M059J (cell line): Measurements from ENCODE around the gene SLC16A1. TPM values are rescaled to one million over a fixed set of nuclear protein-coding genes. Genes with fewer than 3 reads are reported as not detected.

Source experiments
- DNase-seq: peaks from one replicate; pipeline ENCODE4 v3.0.0-alpha.2; 2012; ENCODE audit warnings: low read depth
- total RNA-seq: library from RNA; depleted of rRNA; stranded (reverse); fragments of >200 nt; shearing (Covaris generic); gene quantifications from 2 replicates; pipeline ENCODE4 v1.2.3, GENCODE V29; 2014; rRNA removed

SLC16A1 gene
- total RNA-seq, 1 experiment from 2014 or later: 116 TPM

- DNase-seq: peak; percentile 54
Measured at GRCh38 chr1:112882271-112882744, 73.7 kb downstream of the SLC16A1 start.

DNA sequence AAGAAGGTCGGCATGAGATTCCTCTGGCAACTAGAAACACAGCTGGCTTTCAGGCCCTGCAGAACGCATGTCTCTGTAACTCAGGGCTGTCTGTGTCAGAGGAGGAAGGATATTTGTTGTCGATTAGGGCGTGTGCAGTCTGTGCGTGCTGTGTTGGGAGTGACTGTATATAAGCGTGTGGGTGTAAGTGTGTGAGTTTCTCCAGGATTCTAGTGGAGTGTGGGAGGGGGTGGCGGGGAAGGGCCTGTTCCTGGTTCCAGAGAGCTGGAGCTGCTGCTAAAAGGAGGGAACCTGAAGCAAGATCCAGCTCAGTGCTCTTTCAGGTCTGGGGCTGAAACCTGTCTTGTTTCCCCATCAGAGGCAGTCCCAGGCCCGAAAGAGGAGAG is 74.3 kb downstream of the SLC16A1 start:
- DNase-seq: no peak

DNA sequence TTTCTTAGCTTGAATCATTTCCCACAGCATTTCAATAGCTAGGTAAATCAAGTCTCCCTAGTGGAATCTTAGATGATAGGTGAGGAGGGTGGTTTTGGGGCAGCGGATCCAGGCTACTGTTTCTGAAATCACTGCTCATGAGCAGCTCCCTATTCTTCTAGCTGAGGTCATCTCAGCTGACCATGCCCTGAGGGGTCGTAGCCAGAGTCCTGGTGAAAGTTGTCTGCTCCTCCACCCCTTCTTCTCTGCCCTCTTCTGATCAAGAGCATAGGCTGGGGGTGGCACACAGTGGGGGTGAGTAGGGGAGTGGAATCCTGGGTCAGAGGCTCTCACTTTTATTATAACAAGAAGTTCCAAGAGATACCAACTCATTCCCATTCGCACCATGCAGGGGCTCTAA is 76.2 kb downstream of the SLC16A1 start:
- no peak for DNase-seq

DNA sequence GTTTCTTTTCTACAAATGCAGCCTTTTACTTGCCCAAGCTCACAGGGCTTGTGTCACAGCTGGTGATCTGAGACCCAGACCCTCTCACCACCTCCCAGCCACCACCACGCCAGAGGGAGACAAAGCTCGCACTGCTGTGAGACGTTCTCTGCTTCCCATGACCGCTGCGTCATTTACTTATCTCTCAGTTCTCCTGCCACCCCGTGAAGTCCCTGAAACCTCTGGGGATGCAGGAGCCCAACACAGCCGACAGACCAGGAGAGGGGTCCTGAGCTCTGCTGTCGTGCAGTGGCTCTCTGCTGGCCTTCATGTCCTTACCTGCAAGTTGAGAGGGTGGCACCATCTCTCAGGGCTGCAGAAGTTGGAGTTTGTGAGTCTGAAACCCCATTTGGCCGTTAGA is 77.7 kb downstream of the SLC16A1 start:
- no peak for DNase-seq

GRCh38 chr1:112877750-112878149 is 78.2 kb downstream of the SLC16A1 start:
- DNase-seq: peak; percentile 68

GRCh38 chr1:112876315-112876714 is 79.7 kb downstream of the SLC16A1 start:
- no peak for DNase-seq

DNA sequence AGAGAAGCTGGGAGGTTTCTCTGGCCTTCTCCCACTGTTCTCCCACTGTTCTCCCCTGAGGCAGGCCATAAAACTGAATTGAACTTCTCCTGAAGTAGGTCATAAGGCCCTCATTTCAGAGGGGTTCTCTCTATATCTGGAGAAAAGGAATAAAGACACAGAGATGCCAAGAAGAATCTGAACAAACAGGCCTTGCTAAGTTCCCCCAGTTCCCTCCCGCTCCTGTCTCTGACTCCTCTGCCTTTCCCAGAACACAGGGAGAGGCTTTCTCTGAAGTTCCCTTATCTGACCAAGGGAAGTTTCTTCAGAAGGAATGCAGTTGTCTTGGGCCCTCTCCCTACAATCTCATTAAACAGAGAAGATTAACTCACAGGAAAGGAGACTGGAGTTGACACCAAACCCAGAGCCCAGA is 83.4 kb downstream of the SLC16A1 start:
- no peak for DNase-seq

GRCh38 chr1:112870887-112871646 is 84.9 kb downstream of the SLC16A1 start:
- DNase-seq: no peak

- DNase-seq: no peak
Measured at GRCh38 chr1:112869895-112870294, 86.1 kb downstream of the SLC16A1 start.

DNA sequence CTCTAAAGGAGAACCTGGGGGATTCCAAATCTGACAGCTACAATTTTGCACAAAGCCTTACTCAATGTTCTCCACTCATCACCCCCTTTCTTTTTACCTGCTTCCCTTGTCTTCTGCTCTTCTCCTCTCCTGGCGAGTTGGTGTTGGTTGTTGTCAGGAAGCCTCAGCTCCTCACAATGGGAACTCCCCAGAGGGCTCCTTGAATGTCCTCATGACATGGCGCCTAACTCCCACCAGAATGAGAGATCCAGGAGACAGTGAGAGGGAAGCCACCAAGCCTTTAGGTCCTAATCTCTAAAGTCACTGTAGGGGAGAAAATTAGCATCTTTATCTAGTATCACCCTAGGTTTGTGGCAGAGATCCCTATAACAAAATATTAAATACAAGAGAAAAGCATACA is 87.8 kb downstream of the SLC16A1 start:
- no peak for DNase-seq

- DNase-seq: no peak
Measured at GRCh38 chr1:112866981-112867380, 89.0 kb downstream of the SLC16A1 start.

GRCh38 chr1:112866151-112866550 is 89.8 kb downstream of the SLC16A1 start:
- peak; percentile 68 for DNase-seq

DNA sequence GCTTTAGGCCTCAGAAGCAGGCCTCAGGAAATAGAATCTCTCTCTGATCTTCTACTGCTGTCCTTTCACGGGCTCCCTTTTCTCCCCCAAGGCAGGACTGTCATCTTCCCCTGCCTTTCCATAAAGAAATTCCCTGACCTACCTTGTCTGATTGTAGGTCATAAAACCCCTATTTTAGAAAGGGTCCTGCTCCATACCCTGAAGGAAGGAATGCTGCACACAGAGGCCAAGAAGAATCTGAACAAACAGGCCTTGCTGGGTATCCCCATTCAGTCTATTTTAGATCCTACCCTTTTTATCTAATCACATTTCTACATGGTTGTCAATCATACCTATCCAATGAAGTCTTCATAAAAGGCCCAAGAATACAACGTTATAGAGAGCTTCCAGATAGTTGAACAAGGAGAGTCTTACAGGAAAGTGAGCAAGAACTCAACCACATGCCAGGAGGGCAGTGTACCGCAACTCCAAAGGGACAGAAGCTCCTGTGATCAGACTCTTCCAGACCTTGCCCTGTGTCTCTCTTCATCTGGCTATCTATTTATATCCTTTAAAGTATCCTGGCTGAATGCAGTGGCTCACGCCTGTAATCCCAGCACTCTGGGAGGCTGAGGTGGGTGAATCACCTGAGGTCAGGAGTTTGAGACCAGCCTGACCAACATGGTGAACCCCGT is 93.1 kb downstream of the SLC16A1 start:
- DNase-seq: no peak

Other genes with a start within 250 kb of the SLC16A1 start
- 497 and 506 TPM in 2 replicates for gene RHOC, start 249.1 kb downstream of the SLC16A1 start, total RNA-seq
- gene PPM1J, start 240.9 kb downstream of the SLC16A1 start, total RNA-seq: 1.3 and 1.5 TPM in 2 replicates
- gene LRIG2, start 117.0 kb upstream of the SLC16A1 start, total RNA-seq: 4.4 and 13.9 TPM in 2 replicates